ENCODE data around the gene AP5B1.
A peak's percentile ranks its signal among the peaks of the same experiment; 100 is the strongest.

The AP5B1 gene

GRCh38 chr11:65811764-65812475 is 31.1 kb upstream of the AP5B1 start:
- Histone ChIP-seq H3K4me1 (ENCODE audit: control insufficient read depth in 1 of 2, insufficient read depth in 1 of 2, low read depth in 1 of 2, low read length in 1 of 2) (peaks cover 42 to 50% of the 10 kb centered on the region in 2 experiments), H3K27ac (peak overlapping the region; percentile 80), H3K4me3 (ENCODE audit: low read depth in 1 of 2, low read length in 1 of 2) (peak overlapping the region in 1 of 2 experiments; percentile 1), H3K27me3 (peaks cover 14% of the 10 kb centered on the region), H3K36me3 (no peaks in the 10 kb centered on the region), H3K9me3 (no peaks in the 10 kb centered on the region)
- TF ChIP-seq CTCF (IDR thresholded peaks at IDR 0.05): no peak

DNA sequence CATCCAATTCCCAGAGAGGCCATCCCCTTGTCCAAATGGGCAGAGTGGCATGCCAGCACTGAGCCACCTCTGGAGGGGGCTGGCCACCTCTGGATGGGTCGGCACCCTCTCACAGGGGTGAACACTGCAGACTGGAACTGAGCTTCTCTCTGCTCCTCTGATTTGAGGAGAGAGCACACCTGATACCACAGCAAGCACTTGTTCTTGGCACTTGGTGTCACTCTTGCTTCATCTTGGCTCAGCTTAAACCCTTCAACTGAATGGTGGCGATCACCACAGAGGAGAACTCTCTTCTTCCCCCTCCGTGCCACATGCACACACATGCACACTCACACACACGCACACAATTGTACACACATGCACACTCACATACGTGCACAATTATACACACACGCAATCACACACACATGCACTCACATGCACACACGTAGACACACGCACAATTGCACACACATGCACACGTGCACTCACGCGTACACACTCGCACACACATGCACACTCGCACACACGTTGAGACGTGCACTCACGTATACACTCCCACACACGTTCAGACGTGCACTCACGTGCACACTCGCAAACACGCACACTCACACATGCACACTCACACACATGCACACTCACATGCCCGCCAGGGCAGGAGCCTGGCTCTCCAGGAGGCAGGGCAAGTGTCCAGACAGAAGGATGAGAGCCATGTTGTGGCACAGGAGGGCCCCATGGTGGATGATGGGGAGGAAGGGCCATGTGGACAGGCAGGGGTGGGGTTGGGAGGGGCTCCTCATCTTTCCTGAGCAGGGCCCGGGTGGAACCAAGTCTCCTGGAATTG is 29.5 kb upstream of the AP5B1 start:
- Histone ChIP-seq H3K27me3 (peaks cover 15% of the 10 kb centered on the region), H3K9me3 (no peaks in the 10 kb centered on the region), H3K4me3 (ENCODE audit: low read depth in 1 of 2, low read length in 1 of 2) (no peak overlapping the region), H3K36me3 (no peaks in the 10 kb centered on the region), H3K4me1 (ENCODE audit: control insufficient read depth in 1 of 2, insufficient read depth in 1 of 2, low read depth in 1 of 2, low read length in 1 of 2) (peaks cover 36 to 40% of the 10 kb centered on the region in 2 experiments), H3K27ac (no peak overlapping the region)
- TF ChIP-seq CTCF (IDR thresholded peaks at IDR 0.05): no peak

DNA sequence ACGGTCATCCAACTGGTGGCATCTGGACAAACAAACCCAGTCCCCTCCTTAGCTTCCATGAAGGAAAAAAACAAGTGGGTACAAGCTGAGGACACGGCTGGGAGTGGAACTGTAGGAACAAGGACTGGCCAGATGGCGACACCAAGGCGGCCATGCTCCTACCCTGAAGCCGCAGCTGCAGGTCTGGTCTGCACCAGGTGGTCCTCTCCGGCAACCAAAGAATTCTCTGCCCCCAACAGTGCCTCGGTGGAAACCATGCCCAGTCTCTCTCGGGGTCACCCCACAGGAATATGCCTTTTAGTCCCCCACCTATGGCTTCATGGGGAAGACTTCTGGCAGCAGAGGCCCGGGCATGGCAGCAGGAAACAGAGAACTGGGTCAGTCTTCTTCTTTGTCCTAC is 28.7 kb upstream of the AP5B1 start:
- peaks cover 35 to 39% of the 10 kb centered on the region in 2 experiments for H3K4me1 ChIP-seq (ENCODE audit: control insufficient read depth in 1 of 2, insufficient read depth in 1 of 2, low read depth in 1 of 2, low read length in 1 of 2)
- H3K4me3 ChIP-seq (ENCODE audit: low read depth in 1 of 2, low read length in 1 of 2): no peak overlapping the region
- H3K27ac ChIP-seq: no peak overlapping the region
- peaks cover 20% of the 10 kb centered on the region for H3K27me3 ChIP-seq
- H3K36me3 ChIP-seq: no peaks in the 10 kb centered on the region
- no peaks in the 10 kb centered on the region for H3K9me3 ChIP-seq
- no peak for TF ChIP-seq CTCF (IDR thresholded peaks at IDR 0.05)

GRCh38 chr11:65808744-65809341 is 28.1 kb upstream of the AP5B1 start:
- Histone ChIP-seq H3K9me3 (no peaks in the 10 kb centered on the region), H3K27ac (no peak overlapping the region), H3K27me3 (peaks cover 26% of the 10 kb centered on the region), H3K36me3 (no peaks in the 10 kb centered on the region), H3K4me3 (ENCODE audit: low read depth in 1 of 2, low read length in 1 of 2) (no peak overlapping the region), H3K4me1 (ENCODE audit: control insufficient read depth in 1 of 2, insufficient read depth in 1 of 2, low read depth in 1 of 2, low read length in 1 of 2) (peaks cover 29 to 33% of the 10 kb centered on the region in 2 experiments)
- no peak for TF ChIP-seq CTCF (IDR thresholded peaks at IDR 0.05)

DNA sequence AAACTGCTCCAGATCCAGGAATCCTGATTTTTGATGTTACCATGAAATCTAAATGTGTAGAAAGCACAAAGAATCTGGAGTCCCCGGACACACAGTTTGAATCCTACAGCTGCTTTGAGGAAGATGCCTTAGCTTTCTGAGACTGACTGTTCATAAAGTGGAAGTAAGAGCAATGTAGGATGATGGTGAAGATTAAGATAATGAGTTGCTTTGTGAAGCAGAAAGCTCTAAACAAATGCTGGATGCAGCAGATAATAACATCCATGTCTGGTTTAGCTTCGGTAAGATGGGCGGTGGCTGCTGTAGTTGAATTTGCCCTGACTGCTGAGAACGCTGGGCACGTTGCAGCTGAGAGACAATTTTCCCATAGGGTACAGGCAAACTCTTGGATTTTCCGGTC is 26.2 kb upstream of the AP5B1 start:
- TF ChIP-seq CTCF (IDR thresholded peaks at IDR 0.05): no peak
- H3K4me1 ChIP-seq (ENCODE audit: control insufficient read depth in 1 of 2, insufficient read depth in 1 of 2, low read depth in 1 of 2, low read length in 1 of 2): peaks cover 10 to 15% of the 10 kb centered on the region in 2 experiments
- no peaks in the 10 kb centered on the region for H3K36me3 ChIP-seq
- no peak overlapping the region for H3K4me3 ChIP-seq (ENCODE audit: low read depth in 1 of 2, low read length in 1 of 2)
- no peak overlapping the region for H3K27ac ChIP-seq
- no peaks in the 10 kb centered on the region for H3K9me3 ChIP-seq
- peaks cover 45% of the 10 kb centered on the region for H3K27me3 ChIP-seq

Measured in neutrophil (primary cell).